ENCODE data around the gene CROCC.

Gene CROCC

GRCh38 chr1:17014671-17015567 lies 93.2 kb downstream of the CROCC start:
- DNase-seq, result no peak

DNA sequence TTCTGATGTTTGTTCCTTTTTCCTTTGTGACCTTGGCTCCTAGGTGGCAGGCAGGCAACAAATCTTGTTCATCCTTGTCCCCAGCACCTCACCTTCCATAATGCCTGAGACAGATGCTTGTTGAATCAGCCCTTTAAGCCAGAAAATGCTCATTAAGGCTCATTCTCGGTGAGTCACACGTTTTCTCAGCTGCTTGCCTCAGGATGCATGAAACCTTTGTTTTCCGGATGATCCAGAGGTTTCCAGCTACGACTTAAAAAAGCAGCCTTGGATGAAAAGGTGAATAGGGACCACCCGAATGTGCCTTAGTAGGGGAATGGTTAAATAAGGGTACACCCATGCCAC lies 94.6 kb downstream of the CROCC start:
- no peak for DNase-seq

GRCh38 chr1:17017435-17017834 lies 95.7 kb downstream of the CROCC start:
- DNase-seq, result no peak

DNA sequence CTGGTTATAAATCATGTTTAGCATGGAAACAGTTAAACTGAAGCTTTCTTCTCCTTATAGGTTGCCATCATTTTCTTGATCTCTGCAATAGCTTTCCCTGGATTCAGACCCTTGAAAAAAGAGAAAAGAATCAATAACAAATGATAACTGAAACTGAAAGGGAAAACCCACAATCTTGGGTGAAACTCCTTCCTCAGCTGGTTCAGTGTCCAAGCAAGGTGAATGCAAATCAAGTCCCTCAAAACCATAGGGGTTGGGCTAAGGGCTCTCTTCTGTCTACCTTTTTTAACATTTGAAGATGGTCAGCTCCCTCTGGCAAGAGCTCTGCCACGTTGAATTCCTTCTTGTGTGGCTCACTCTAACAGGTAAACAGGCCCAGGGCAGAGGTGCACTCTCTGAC lies 97.1 kb downstream of the CROCC start:
- DNase-seq, result no peak

DNA sequence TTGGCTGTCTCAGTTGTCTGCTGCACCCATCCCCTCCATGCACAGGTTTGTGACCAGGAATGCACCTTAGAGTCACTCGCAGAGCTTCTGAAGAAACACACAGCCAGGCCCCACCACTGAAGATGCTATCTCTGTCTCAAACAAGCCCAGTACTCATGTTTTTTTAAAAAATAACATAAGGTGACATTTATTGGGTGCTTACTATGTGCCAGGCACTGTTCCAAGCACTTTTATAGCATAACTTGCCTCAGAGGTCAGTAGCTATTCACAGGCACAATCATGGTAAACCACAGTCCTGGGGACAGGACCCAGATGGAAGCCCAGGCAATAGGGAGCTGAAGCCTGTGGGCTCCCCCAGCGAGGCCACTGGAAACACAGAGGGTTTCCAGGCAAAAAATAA lies 98.8 kb downstream of the CROCC start:
- no peak for DNase-seq

DNA sequence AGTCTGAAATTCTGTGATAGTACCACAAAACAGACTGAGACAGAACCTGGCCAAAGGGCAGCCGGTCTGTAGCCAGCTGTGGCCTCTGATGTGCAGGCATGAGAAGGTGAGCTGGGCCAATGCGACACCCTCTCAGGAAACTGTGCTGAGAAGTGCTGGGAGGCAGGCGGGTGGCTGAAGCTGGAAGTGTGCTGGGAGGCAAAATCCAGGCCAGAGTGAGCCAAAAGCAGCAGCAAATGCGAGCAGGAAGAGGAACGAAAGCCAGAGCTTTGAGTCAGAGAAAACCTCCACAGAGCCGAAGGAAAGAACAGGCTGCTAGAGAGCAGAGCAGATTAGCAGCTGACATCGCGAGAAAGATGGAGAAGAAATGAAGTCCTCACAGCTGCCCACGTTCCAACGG lies 100.2 kb downstream of the CROCC start:
- no peak for DNase-seq
